Left ventricle myocardium inferior (tissue), 1 donor: Measurements from ENCODE around the gene PODNL1. TPM values are rescaled to one million over a fixed set of nuclear protein-coding genes. Genes with fewer than 3 reads are reported as not detected.
A peak's percentile ranks its signal among the peaks of the same experiment; 100 is the strongest.
"Not testable (repeated sequence)": the region's sequence is repeated elsewhere in the genome, so short reads cannot be mapped to it uniquely, and the experiment has no call there.

ENCODE experiments used
- DNase-seq: peaks from one replicate; pipeline ENCODE4 v3.0.0-alpha.2; 2020
- H3K27ac ChIP-seq: fragments of 200-600 bp; replicated peaks from 2 replicates; pipeline ENCODE4 v1.8.0; 2021
- H3K27me3 ChIP-seq: fragments of 200-600 bp; 2 replicates; pipeline ENCODE4 v1.8.0; 2021; ENCODE audit warnings: low read depth
- H3K36me3 ChIP-seq: fragments of 200-600 bp; 2 replicates; pipeline ENCODE4 v1.8.0; 2021
- H3K4me1 ChIP-seq: fragments of 200-600 bp; 2 replicates; pipeline ENCODE4 v1.8.0; 2021
- H3K4me3 ChIP-seq: fragments of 200-600 bp; 2 replicates; pipeline ENCODE4 v1.8.0; 2021; ENCODE audit warnings: mild to moderate bottlenecking, moderate library complexity
- H3K9me3 ChIP-seq: fragments of 200-600 bp; replicated peaks from 2 replicates; pipeline ENCODE4 v1.8.0; 2021
- CTCF ChIP-seq: fragments of 200-600 bp; IDR thresholded peaks from 2 replicates; pipeline ENCODE4 v1.8.0; 2021; ENCODE audit warnings: antibody characterized with exemption, mild to moderate bottlenecking, borderline replicate concordance
- intact Hi-C: fragments of 100-400 bp; cut with micrococcal nuclease; formaldehyde crosslinking; loops from one replicate; pipeline ENCODE4 v1.11.0; 2022
- total RNA-seq: library from RNA; stranded (reverse); fragmentation: NEBNext Ultra II Directional; extraction: Animal tissue kit (Norgen Biotek cat#: 25700); gene quantifications from one replicate; pipeline ENCODE4 v1.2.1, GENCODE V29; 2021
- donor health status: DM: no; HTN: yes; CAD: no; lungs with severe emphysema.

The PODNL1 gene
- total RNA-seq, 1 donor from 2014 or later = 1.9 TPM

- peak overlapping the region; percentile 91 for H3K27ac ChIP-seq
Observed at GRCh38 chr19:13978351-13979243, 40.4 kb upstream of the PODNL1 start.

GRCh38 chr19:13977803-13978202, 39.6 kb upstream of the PODNL1 start:
- Histone ChIP-seq H3K27ac (peak overlapping the region; percentile 91), H3K4me3 (peak overlapping the region; percentile 71), H3K9me3 (no peaks in the 10 kb centered on the region), H3K36me3 (peaks cover 20% of the 10 kb centered on the region), H3K27me3 (no peaks in the 10 kb centered on the region), H3K4me1 (peaks cover 48% of the 10 kb centered on the region)
- no peak for TF ChIP-seq CTCF
- no peak for DNase-seq
- intact Hi-C loops = no loop called here

More at GRCh38 chr19:13978351-13979243, 40.4 kb upstream of the PODNL1 start:
- TF ChIP-seq CTCF = no peak
- Histone ChIP-seq H3K4me3 (peak overlapping the region; percentile 71), H3K9me3 (no peaks in the 10 kb centered on the region), H3K4me1 (peaks cover 48% of the 10 kb centered on the region), H3K36me3 (peaks cover 13% of the 10 kb centered on the region), H3K27me3 (no peaks in the 10 kb centered on the region)
- intact Hi-C loops = no loop called here
- DNase-seq = peak; percentile 88

- no peak for TF ChIP-seq CTCF
- peaks cover 22% of the 10 kb centered on the region for H3K36me3 ChIP-seq
Observed at GRCh38 chr19:13976446-13976845, 38.2 kb upstream of the PODNL1 start.

GRCh38 chr19:13975870-13976269, 37.7 kb upstream of the PODNL1 start:
- H3K27me3 ChIP-seq = no peaks in the 10 kb centered on the region
- DNase-seq = no peak
- H3K4me3 ChIP-seq = peak overlapping the region; percentile 22
- peaks cover 28% of the 10 kb centered on the region for H3K36me3 ChIP-seq
- peak overlapping the region; percentile 91 for H3K27ac ChIP-seq
- no peak for TF ChIP-seq CTCF
- H3K4me1 ChIP-seq = peaks cover 48% of the 10 kb centered on the region
- no peaks in the 10 kb centered on the region for H3K9me3 ChIP-seq
- intact Hi-C loops = no loop called here

More at GRCh38 chr19:13976446-13976845, 38.2 kb upstream of the PODNL1 start:
- Histone ChIP-seq H3K27ac (peak overlapping the region; percentile 91), H3K4me1 (peaks cover 48% of the 10 kb centered on the region), H3K27me3 (no peaks in the 10 kb centered on the region), H3K4me3 (peak overlapping the region; percentile 22), H3K9me3 (no peaks in the 10 kb centered on the region)
- no peak for DNase-seq
- intact Hi-C loops = no loop called here

- no peak overlapping the region for H3K4me3 ChIP-seq
- intact Hi-C loops = no loop called here
- peaks cover 46% of the 10 kb centered on the region for H3K36me3 ChIP-seq
- H3K27me3 ChIP-seq = no peaks in the 10 kb centered on the region
- no peak for TF ChIP-seq CTCF
- peaks cover 41% of the 10 kb centered on the region for H3K4me1 ChIP-seq
- peak overlapping the region; percentile 8 for H3K27ac ChIP-seq
- H3K9me3 ChIP-seq = no peaks in the 10 kb centered on the region
- DNase-seq = no peak
Observed at GRCh38 chr19:13974073-13974472, 35.9 kb upstream of the PODNL1 start.

- intact Hi-C loops, H3K9me3 ChIP-seq, H3K4me3 ChIP-seq, DNase-seq, H3K27me3 ChIP-seq: not testable (repeated sequence)
- Histone ChIP-seq H3K27ac (peak overlapping the region; percentile 8), H3K4me1 (peaks cover 35% of the 10 kb centered on the region), H3K36me3 (peaks cover 52% of the 10 kb centered on the region)
Observed at GRCh38 chr19:13973479-13973878, 35.3 kb upstream of the PODNL1 start.
